Metanephros (tissue), 1 donor: Measurements from ENCODE around the gene PRKCQ. TPM values are rescaled to one million over a fixed set of nuclear protein-coding genes. Genes with fewer than 3 reads are reported as not detected.

Experiments used
- total RNA-seq: library from RNA; depleted of rRNA; stranded (reverse); fragments of >200 nt; gene quantifications from one replicate; pipeline ENCODE4 v1.2.3, GENCODE V29; 2014

Gene PRKCQ
- 17.2 TPM for total RNA-seq

GRCh38 chr10:6579904-6580278, at the start of gene PRKCQ:
PRKCQ (minus strand) TSS chr10:6580276; CDS start chr10:6515135, 65,141 bp downstream.

